HEK293 (cell line): Measurements from ENCODE around the gene SLC35F3.

Source experiments
- CTCF ChIA-PET: fragments of 350-600 bp; formaldehyde crosslinking; extraction: SDS; loops from one replicate; lab custom pipeline; 2021; ENCODE audit warnings: antibody characterized with exemption; lab: Yijun Ruan, JAX
- POLR2A ChIA-PET: fragments of 300-600 bp; formaldehyde crosslinking; extraction: SDS; loops from one replicate; lab custom pipeline; 2020; ENCODE audit warnings: antibody characterized with exemption, inconsistent platforms; lab: Yijun Ruan, JAX
- H3K27ac ChIP-seq: fragments of 200-500 bp; sonication (Bioruptor generic); 2 replicates; pipeline ENCODE4 v1.5.1; 2014; ENCODE audit warnings: low read depth, low read length, control low read depth, inconsistent platforms; ENCODE audit errors: extremely low read depth
- H3K36me3 ChIP-seq, 2 experiments: fragments of 200-500 bp in 1 of 2; sonication (Bioruptor generic) in 1 of 2; 1 replicate in 1 of 2; 2 replicates in 1 of 2; pipeline ENCODE4 v1.5.1; 2014 to 2017; ENCODE audit warnings: inconsistent platforms in 2 of 2, low read length in 2 of 2; ENCODE audit not compliant: control insufficient read depth in 2 of 2, insufficient read depth in 1 of 2
- H3K4me1 ChIP-seq: fragments of 200-500 bp; sonication (Bioruptor generic); 2 replicates; pipeline ENCODE4 v1.5.1; 2014; ENCODE audit warnings: mild to moderate bottlenecking, low read length, inconsistent platforms; ENCODE audit not compliant: control insufficient read depth, insufficient read depth
- H3K4me3 ChIP-seq: 2 replicates; pipeline ENCODE4 v1.5.1; 2011; ENCODE audit warnings: low read depth, mild to moderate bottlenecking, control low read depth, low read length, moderate library complexity
- H3K9me3 ChIP-seq: fragments of 200-500 bp; sonication (Bioruptor generic); 2 replicates; pipeline ENCODE4 v1.5.1; 2014; ENCODE audit warnings: low read depth, low read length, inconsistent platforms; ENCODE audit not compliant: control insufficient read depth, insufficient read depth
- GLI4 ChIP-seq: fragments of 450-650 bp; formaldehyde crosslinking; IDR thresholded peaks from 2 replicates; pipeline ENCODE4 v1.5.1; 2016; ENCODE audit warnings: missing biosample characterization, missing genetic modification characterization
- KLF1 ChIP-seq: fragments of 450-650 bp; formaldehyde crosslinking; IDR thresholded peaks from 2 replicates; pipeline ENCODE4 v1.5.1; 2016; ENCODE audit warnings: missing biosample characterization, missing genetic modification characterization
- KLF16 ChIP-seq: fragments of 450-650 bp; formaldehyde crosslinking; IDR thresholded peaks from 2 replicates; pipeline ENCODE4 v1.5.1; 2017; ENCODE audit warnings: missing biosample characterization, missing genetic modification characterization
- PRDM2 ChIP-seq: fragments of 450-650 bp; formaldehyde crosslinking; IDR thresholded peaks from 2 replicates; pipeline ENCODE4 v1.5.1; 2016; ENCODE audit warnings: missing biosample characterization, missing genetic modification characterization, borderline replicate concordance
- SCRT2 ChIP-seq: fragments of 450-650 bp; formaldehyde crosslinking; IDR thresholded peaks from 2 replicates; pipeline ENCODE4 v1.5.1; 2016; ENCODE audit warnings: missing biosample characterization, missing genetic modification characterization
- SP3 ChIP-seq: fragments of 450-650 bp; formaldehyde crosslinking; IDR thresholded peaks from 2 replicates; pipeline ENCODE4 v1.5.1; 2016; ENCODE audit warnings: missing biosample characterization, missing genetic modification characterization
- ZBTB17 ChIP-seq: fragments of 450-650 bp; formaldehyde crosslinking; IDR thresholded peaks from 2 replicates; pipeline ENCODE4 v1.5.1; 2016; ENCODE audit warnings: missing biosample characterization, missing genetic modification characterization
- ZBTB44 ChIP-seq: fragments of 450-650 bp; IDR thresholded peaks from 2 replicates; pipeline ENCODE4 v1.5.1; 2018; ENCODE audit warnings: missing biosample characterization, mild to moderate bottlenecking, missing genetic modification characterization
- ZBTB48 ChIP-seq: fragments of 450-650 bp; formaldehyde crosslinking; IDR thresholded peaks from 2 replicates; pipeline ENCODE4 v1.5.1; 2016; ENCODE audit warnings: missing biosample characterization, missing genetic modification characterization
- ZFP41 ChIP-seq: fragments of 450-650 bp; formaldehyde crosslinking; IDR thresholded peaks from 2 replicates; pipeline ENCODE4 v1.5.1; 2016; ENCODE audit warnings: missing biosample characterization, missing genetic modification characterization, borderline replicate concordance
- ZNF146 ChIP-seq: fragments of 450-650 bp; formaldehyde crosslinking; IDR thresholded peaks from 2 replicates; pipeline ENCODE4 v1.5.1; 2016; ENCODE audit warnings: missing biosample characterization, missing genetic modification characterization
- ZNF16 ChIP-seq: fragments of 450-650 bp; formaldehyde crosslinking; IDR thresholded peaks from 2 replicates; pipeline ENCODE4 v1.5.1; 2016; ENCODE audit warnings: low read depth, missing biosample characterization, missing genetic modification characterization
- ZNF19 ChIP-seq: fragments of 450-650 bp; formaldehyde crosslinking; IDR thresholded peaks from 2 replicates; pipeline ENCODE4; 2016; ENCODE audit warnings: missing biosample characterization, missing genetic modification characterization, low read depth
- ZNF362 ChIP-seq: fragments of 450-650 bp; formaldehyde crosslinking; IDR thresholded peaks from 2 replicates; pipeline ENCODE4 v1.5.1; 2016; ENCODE audit warnings: missing biosample characterization, missing genetic modification characterization
- ZNF449 ChIP-seq: fragments of 450-650 bp; formaldehyde crosslinking; IDR thresholded peaks from 2 replicates; pipeline ENCODE4 v1.5.1; 2017; ENCODE audit warnings: missing biosample characterization, mild to moderate bottlenecking, missing genetic modification characterization, moderate library complexity
- ZNF501 ChIP-seq: fragments of 450-650 bp; formaldehyde crosslinking; IDR thresholded peaks from 2 replicates; pipeline ENCODE4 v1.5.1; 2016; ENCODE audit warnings: missing biosample characterization, missing genetic modification characterization
- ZNF530 ChIP-seq: fragments of 450-650 bp; formaldehyde crosslinking; IDR thresholded peaks from 2 replicates; pipeline ENCODE4 v1.5.1; 2016; ENCODE audit warnings: low read depth, missing biosample characterization, missing genetic modification characterization
- ZNF629 ChIP-seq: fragments of 450-650 bp; formaldehyde crosslinking; IDR thresholded peaks from 2 replicates; pipeline ENCODE4 v1.5.1; 2017; ENCODE audit warnings: missing biosample characterization, missing genetic modification characterization
- ZNF658 ChIP-seq: fragments of 450-650 bp; formaldehyde crosslinking; IDR thresholded peaks from 2 replicates; pipeline ENCODE4; 2016; ENCODE audit warnings: missing biosample characterization, missing genetic modification characterization
- ZNF670 ChIP-seq: fragments of 450-650 bp; formaldehyde crosslinking; IDR thresholded peaks from 2 replicates; pipeline ENCODE4 v1.5.1; 2016; ENCODE audit warnings: missing biosample characterization, missing genetic modification characterization, low read depth
- ZNF776 ChIP-seq: fragments of 450-650 bp; formaldehyde crosslinking; IDR thresholded peaks from 2 replicates; pipeline ENCODE4 v1.5.0; 2017; ENCODE audit warnings: missing biosample characterization, missing genetic modification characterization, borderline replicate concordance
- ZSCAN23 ChIP-seq: fragments of 450-650 bp; formaldehyde crosslinking; IDR thresholded peaks from 2 replicates; pipeline ENCODE4 v1.5.1; 2016; ENCODE audit warnings: missing biosample characterization, missing genetic modification characterization
- ZSCAN5A ChIP-seq: fragments of 450-650 bp; formaldehyde crosslinking; IDR thresholded peaks from 2 replicates; pipeline ENCODE4 v1.5.1; 2016; ENCODE audit warnings: missing biosample characterization, missing genetic modification characterization

The SLC35F3 gene

GRCh38 chr1:233993651-233994050, 89.2 kb downstream of the SLC35F3 start:
- Histone ChIP-seq H3K36me3 (no peaks in the 10 kb centered on the region), H3K27ac (no peak overlapping the region), H3K9me3 (no peaks in the 10 kb centered on the region), H3K4me1 (no peaks in the 10 kb centered on the region), H3K4me3 (no peak overlapping the region)
- TF ChIP-seq KLF16 (no peak), SP3 (tag by site-specific recombination) (no peak), ZBTB17 (0 out of 2 replicates have a peak, but pooled peaks have one; percentile 60), ZBTB48 (peak; percentile 59; the same call in 1 of the 2 replicates)
- CTCF ChIA-PET, result no interaction called here
- POLR2A ChIA-PET, result no interaction called here

GRCh38 chr1:233994112-233994511, 89.6 kb downstream of the SLC35F3 start:
- TF ChIP-seq ZSCAN23 (tag by site-specific recombination) (no peak), ZFP41 (tag by site-specific recombination) (no peak), ZSCAN5A (tag by site-specific recombination) (no peak), ZNF449 (tag by site-specific recombination) (no peak), ZNF670 (tag by site-specific recombination) (no peak), ZNF776 (tag by site-specific recombination) (no peak), ZNF362 (no peak), ZBTB44 (tag by site-specific recombination) (no peak), ZNF501 (tag by site-specific recombination) (no peak), ZNF530 (tag by site-specific recombination) (no peak), KLF1 (no peak), SCRT2 (tag by site-specific recombination) (no peak), ZNF146 (tag by site-specific recombination) (no peak), ZNF19 (tag by site-specific recombination) (no peak), PRDM2 (tag by site-specific recombination) (no peak), ZNF658 (tag by site-specific recombination) (no peak), KLF16 (no peak), ZNF629 (tag by site-specific recombination) (no peak), GLI4 (tag by site-specific recombination) (no peak), ZNF16 (tag by site-specific recombination) (no peak)
- TF ChIP-seq, all 188 proteins: peak for 0
- ChIA-PET POLR2A (no interaction called here), CTCF (interaction anchor here (0.5 kb wide), 1 partner anchor 1773 kb away, joined by 3 read pairs; no protein-coding TSS in a partner anchor)
- Histone ChIP-seq H3K4me1 (no peaks in the 10 kb centered on the region), H3K9me3 (no peaks in the 10 kb centered on the region), H3K4me3 (no peak overlapping the region), H3K27ac (no peak overlapping the region), H3K36me3 (no peaks in the 10 kb centered on the region)
